ENCODE measurements around the gene CHD3. TPM values are rescaled to one million over a fixed set of nuclear protein-coding genes. Genes with fewer than 3 reads are reported as not detected.

Gene CHD3
- total and polyA plus RNA-seq, 2 of the 13 experiments (the other 11 are each of a cell fraction or from before 2014, with no cell fraction given), result 2.7 to 3.7 TPM

- peak; percentile 61; the same call in 1 of the 2 replicates for TF ChIP-seq KLF15 (CRISPR knock-in tag; IDR thresholded peaks at IDR 0.05; ENCODE audit: borderline replicate concordance)
- no peak for TF ChIP-seq SRSF9 (IDR thresholded peaks at IDR 0.05; ENCODE audit: borderline replicate concordance, insufficient read depth, low read depth, low read length, poor library complexity, severe bottlenecking)
- peak; percentile 98 for TF ChIP-seq ZNF687 (CRISPR knock-in tag; IDR thresholded peaks at IDR 0.05)
- no peak for TF ChIP-seq ZNF234 (CRISPR knock-in tag; conservative IDR thresholded peaks at IDR 0.05)
- TF ChIP-seq, protein P1, sequence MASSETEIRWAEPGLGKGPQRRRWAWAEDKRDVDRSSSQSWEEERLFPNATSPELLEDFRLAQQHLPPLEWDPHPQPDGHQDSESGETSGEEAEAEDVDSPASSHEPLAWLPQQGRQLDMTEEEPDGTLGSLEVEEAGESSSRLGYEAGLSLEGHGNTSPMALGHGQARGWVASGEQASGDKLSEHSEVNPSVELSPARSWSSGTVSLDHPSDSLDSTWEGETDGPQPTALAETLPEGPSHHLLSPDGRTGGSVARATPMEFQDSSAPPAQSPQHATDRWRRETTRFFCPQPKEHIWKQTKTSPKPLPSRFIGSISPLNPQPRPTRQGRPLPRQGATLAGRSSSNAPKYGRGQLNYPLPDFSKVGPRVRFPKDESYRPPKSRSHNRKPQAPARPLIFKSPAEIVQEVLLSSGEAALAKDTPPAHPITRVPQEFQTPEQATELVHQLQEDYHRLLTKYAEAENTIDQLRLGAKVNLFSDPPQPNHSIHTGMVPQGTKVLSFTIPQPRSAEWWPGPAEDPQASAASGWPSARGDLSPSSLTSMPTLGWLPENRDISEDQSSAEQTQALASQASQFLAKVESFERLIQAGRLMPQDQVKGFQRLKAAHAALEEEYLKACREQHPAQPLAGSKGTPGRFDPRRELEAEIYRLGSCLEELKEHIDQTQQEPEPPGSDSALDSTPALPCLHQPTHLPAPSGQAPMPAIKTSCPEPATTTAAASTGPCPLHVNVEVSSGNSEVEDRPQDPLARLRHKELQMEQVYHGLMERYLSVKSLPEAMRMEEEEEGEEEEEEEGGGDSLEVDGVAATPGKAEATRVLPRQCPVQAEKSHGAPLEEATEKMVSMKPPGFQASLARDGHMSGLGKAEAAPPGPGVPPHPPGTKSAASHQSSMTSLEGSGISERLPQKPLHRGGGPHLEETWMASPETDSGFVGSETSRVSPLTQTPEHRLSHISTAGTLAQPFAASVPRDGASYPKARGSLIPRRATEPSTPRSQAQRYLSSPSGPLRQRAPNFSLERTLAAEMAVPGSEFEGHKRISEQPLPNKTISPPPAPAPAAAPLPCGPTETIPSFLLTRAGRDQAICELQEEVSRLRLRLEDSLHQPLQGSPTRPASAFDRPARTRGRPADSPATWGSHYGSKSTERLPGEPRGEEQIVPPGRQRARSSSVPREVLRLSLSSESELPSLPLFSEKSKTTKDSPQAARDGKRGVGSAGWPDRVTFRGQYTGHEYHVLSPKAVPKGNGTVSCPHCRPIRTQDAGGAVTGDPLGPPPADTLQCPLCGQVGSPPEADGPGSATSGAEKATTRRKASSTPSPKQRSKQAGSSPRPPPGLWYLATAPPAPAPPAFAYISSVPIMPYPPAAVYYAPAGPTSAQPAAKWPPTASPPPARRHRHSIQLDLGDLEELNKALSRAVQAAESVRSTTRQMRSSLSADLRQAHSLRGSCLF (CRISPR knock-in tag; IDR thresholded peaks at IDR 0.05; ENCODE audit: borderline replicate concordance), result peak; percentile 85
- no peak for TF ChIP-seq POLR2AphosphoS5 (IDR thresholded peaks at IDR 0.05; ENCODE audit: low read depth, low read length)
- TF ChIP-seq PAXIP1 (CRISPR knock-in tag; conservative IDR thresholded peaks at IDR 0.05), result no peak
- peak; percentile 73; the same call in 1 of the 2 replicates for TF ChIP-seq MXD3 (CRISPR knock-in tag; IDR thresholded peaks at IDR 0.05)
- no peak for TF ChIP-seq ZNF747 (CRISPR knock-in tag; IDR thresholded peaks at IDR 0.05; ENCODE audit: borderline replicate concordance)
- TF ChIP-seq ZNF18 (CRISPR knock-in tag; IDR thresholded peaks at IDR 0.05; ENCODE audit: insufficient replicate concordance), result no peak
- peak; percentile 49 for TF ChIP-seq ZNF496 (CRISPR knock-in tag; IDR thresholded peaks at IDR 0.05; ENCODE audit: insufficient replicate concordance)
Observed at GRCh38 chr17:7915611-7916384, 27.2 kb downstream of the CHD3 start, which contains the start of gene RNF227 (continued).
